ENCODE data around the gene ASTN2.

The ASTN2 gene

GRCh38 chr9:116809656-116810055 lies 605.2 kb downstream of the ASTN2 start:
- TF ChIP-seq FOXP2 (optimal IDR thresholded peaks at IDR 0.05; ENCODE audit: borderline replicate concordance, extremely low read depth, extremely low read length, insufficient read depth), result no peak

GRCh38 chr9:116806075-116806474 lies 608.8 kb downstream of the ASTN2 start:
- TF ChIP-seq FOXP2 (optimal IDR thresholded peaks at IDR 0.05; ENCODE audit: borderline replicate concordance, extremely low read depth, extremely low read length, insufficient read depth), result no peak
- peak; percentile 85 to 96 for TF ChIP-seq REST (IDR thresholded peaks at IDR 0.05; ENCODE audit: insufficient read depth in 1 of 2, low read depth in 2 of 2, low read length in 2 of 2)

GRCh38 chr9:116800885-116801284 lies 614.0 kb downstream of the ASTN2 start:
- TF ChIP-seq POLR2AphosphoS5 (IDR thresholded peaks at IDR 0.05; ENCODE audit: low read depth, low read length) (no peak), TAF1 (IDR thresholded peaks at IDR 0.05; ENCODE audit: borderline replicate concordance, insufficient read depth, low read length) (no peak), REST (IDR thresholded peaks at IDR 0.05; ENCODE audit: insufficient read depth in 1 of 2, low read depth in 2 of 2, low read length in 2 of 2) (no peak), SIN3A (IDR thresholded peaks at IDR 0.05; ENCODE audit: borderline replicate concordance, insufficient read depth, low read length) (no peak), FOXP2 (optimal IDR thresholded peaks at IDR 0.05; ENCODE audit: borderline replicate concordance, extremely low read depth, extremely low read length, insufficient read depth) (no peak)

GRCh38 chr9:116800074-116800473 lies 614.8 kb downstream of the ASTN2 start:
- TF ChIP-seq REST (IDR thresholded peaks at IDR 0.05; ENCODE audit: insufficient read depth in 1 of 2, low read depth in 2 of 2, low read length in 2 of 2) (no peak), POLR2AphosphoS5 (IDR thresholded peaks at IDR 0.05; ENCODE audit: low read depth, low read length) (no peak), TAF1 (IDR thresholded peaks at IDR 0.05; ENCODE audit: borderline replicate concordance, insufficient read depth, low read length) (no peak), SIN3A (IDR thresholded peaks at IDR 0.05; ENCODE audit: borderline replicate concordance, insufficient read depth, low read length) (no peak), FOXP2 (optimal IDR thresholded peaks at IDR 0.05; ENCODE audit: borderline replicate concordance, extremely low read depth, extremely low read length, insufficient read depth) (no peak)

GRCh38 chr9:116798521-116798920 lies 616.3 kb downstream of the ASTN2 start:
- TF ChIP-seq TAF1 (IDR thresholded peaks at IDR 0.05; ENCODE audit: borderline replicate concordance, insufficient read depth, low read length) (no peak), POLR2AphosphoS5 (IDR thresholded peaks at IDR 0.05; ENCODE audit: low read depth, low read length) (no peak), REST (IDR thresholded peaks at IDR 0.05; ENCODE audit: insufficient read depth in 1 of 2, low read depth in 2 of 2, low read length in 2 of 2) (no peak), SIN3A (IDR thresholded peaks at IDR 0.05; ENCODE audit: borderline replicate concordance, insufficient read depth, low read length) (no peak), FOXP2 (optimal IDR thresholded peaks at IDR 0.05; ENCODE audit: borderline replicate concordance, extremely low read depth, extremely low read length, insufficient read depth) (no peak)

All from PFSK-1 (cell line).